Measurements from ENCODE around the gene SMARCC2. TPM values are rescaled to one million over a fixed set of nuclear protein-coding genes. Genes with fewer than 3 reads are reported as not detected.
"Not testable (repeated sequence)": the region's sequence is repeated elsewhere in the genome, so short reads cannot be mapped to it uniquely, and the experiment has no call there.

The SMARCC2 gene
- total RNA-seq, 3 donors from 2014 or later (not counting 1 experiment from before 2014, with no cell fraction given): 205 to 232 (median 210) TPM

GRCh38 chr12:56157201-56158028 lies 31.9 kb downstream of the SMARCC2 start:
- DNase-seq (peak; percentile 37 to 78), ATAC-seq (peak; percentile 22 to 24 (median 23))
- Mint-ChIP-seq H3K4me1 (peaks cover 44 to 65% of the 10 kb centered on the region in 2 donors), H3K27ac (peak overlapping the region; percentile 96 to 98), H3K27me3 (ENCODE audit: low read depth in 2 of 2) (no peaks in the 10 kb centered on the region), H3K4me3 (peak overlapping the region; percentile 96), H3K9me3 (no peaks in the 10 kb centered on the region), H3K36me3 (no peaks in the 10 kb centered on the region)
- WGBS (ENCODE audit: insufficient coverage): 11% methylated on average over 43 of the region's 45 CpGs
- Histone ChIP-seq H3K4me1 (ENCODE audit: control insufficient read depth, insufficient read depth, low read length) (peaks cover 48% of the 10 kb centered on the region), H3K27me3 (ENCODE audit: control insufficient read depth, insufficient read depth, low read length) (no peaks in the 10 kb centered on the region), H3K36me3 (ENCODE audit: control insufficient read depth, insufficient read depth, low read length) (peaks cover 30% of the 10 kb centered on the region), H3K27ac (ENCODE audit: low read length) (peak overlapping the region; percentile 95), H3K4me3 (ENCODE audit: low read length) (peak overlapping the region; percentile 62), H3K9me3 (ENCODE audit: control insufficient read depth, insufficient read depth, low read length) (no peaks in the 10 kb centered on the region)
- no peak for TF ChIP-seq CTCF (IDR thresholded peaks at IDR 0.05)
- intact Hi-C loops (cut with micrococcal nuclease): loop anchor here (1.0 to 10.0 kb wide), 2 partner anchors 39 to 113 kb away; partner anchors contain the start of genes RPS26 and ZC3H10

DNA sequence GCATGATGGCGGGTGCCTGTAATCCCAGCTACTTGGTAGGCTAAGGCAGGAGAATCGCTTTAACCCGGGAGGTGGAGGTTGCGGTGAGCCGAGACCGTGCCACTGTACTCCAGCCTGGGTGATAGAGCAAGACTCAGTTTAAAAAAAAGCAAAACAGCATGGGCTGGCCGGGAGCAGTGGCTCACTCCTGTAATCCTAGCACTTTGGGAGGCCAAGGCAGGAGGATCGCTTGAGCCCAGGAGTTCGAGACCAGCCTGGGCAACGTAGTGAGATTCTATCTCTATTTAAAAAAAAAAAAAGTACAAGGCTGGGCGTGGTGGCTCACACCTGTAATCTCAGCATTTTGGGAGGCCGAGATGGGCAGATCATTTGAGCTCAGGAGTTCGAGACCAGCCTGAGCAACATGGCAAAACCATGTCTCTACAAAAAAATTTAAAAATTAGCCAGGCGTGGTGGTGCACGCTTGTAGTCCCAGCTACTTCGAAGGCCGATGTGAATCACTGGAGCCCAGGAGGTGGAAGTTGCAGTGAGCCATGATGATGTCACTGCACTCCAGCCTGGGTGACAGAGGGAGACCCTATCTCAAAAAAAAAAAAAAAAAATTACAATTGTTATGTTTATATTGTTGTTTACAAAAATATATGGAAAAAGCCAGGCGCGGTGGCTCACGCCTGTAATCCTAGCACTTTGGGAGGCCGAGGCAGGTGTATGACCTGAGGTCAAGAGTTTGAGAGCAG lies 32.7 kb downstream of the SMARCC2 start:
- intact Hi-C loops (cut with micrococcal nuclease): loop anchor here (10.0 kb wide), 1 partner anchor 112 kb away; the partner anchor contains the start of gene RPS26
- 97% methylated on average over 21 of the region's 21 CpGs for WGBS (ENCODE audit: insufficient coverage)
- peaks cover 23% of the 10 kb centered on the region for H3K36me3 ChIP-seq (ENCODE audit: control insufficient read depth, insufficient read depth, low read length)

DNA sequence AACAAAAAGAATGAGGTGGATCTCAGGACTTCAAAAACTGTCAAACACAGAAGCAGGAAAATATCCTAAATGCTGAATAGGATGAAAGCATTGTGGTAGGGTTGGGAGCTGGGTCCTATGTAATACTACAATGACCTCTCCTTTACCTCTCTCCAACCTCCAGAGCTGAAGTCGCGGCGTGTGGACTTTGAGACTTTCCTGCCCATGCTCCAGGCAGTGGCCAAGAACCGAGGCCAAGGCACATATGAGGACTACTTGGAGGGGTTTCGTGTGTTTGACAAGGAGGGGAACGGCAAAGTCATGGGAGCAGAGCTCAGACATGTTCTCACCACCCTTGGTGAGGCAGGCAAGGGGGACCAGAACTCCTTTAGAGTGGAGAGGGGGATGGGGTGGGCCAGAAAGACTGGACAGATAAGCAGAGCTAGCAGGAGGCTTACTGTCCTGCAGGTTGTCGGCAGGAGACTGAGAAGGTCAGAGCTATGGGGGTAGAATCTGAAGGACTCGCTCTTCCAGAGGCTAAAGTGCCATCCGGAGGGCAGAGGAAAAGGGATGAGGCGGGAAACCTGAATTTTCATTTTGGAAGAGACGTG lies 33.9 kb downstream of the SMARCC2 start:
- WGBS (ENCODE audit: insufficient coverage): 96% methylated on average over 11 of the region's 11 CpGs
- intact Hi-C loops (cut with micrococcal nuclease): loop anchor here (10.0 kb wide), 1 partner anchor 111 kb away; the partner anchor contains the start of gene RPS26
- H3K36me3 Mint-ChIP-seq: no peaks in the 10 kb centered on the region
- H3K4me3 Mint-ChIP-seq: peak overlapping the region; percentile 55
- H3K27ac ChIP-seq (ENCODE audit: low read length): no peak overlapping the region
- no peak overlapping the region for H3K4me3 ChIP-seq (ENCODE audit: low read length)
- ATAC-seq (no peak), DNase-seq (no peak)
- H3K4me1 Mint-ChIP-seq: peaks cover 39 to 63% of the 10 kb centered on the region in 2 donors
- H3K27me3 Mint-ChIP-seq (ENCODE audit: low read depth in 2 of 2): no peaks in the 10 kb centered on the region
- H3K9me3 ChIP-seq (ENCODE audit: control insufficient read depth, insufficient read depth, low read length): no peaks in the 10 kb centered on the region
- no peaks in the 10 kb centered on the region for H3K27me3 ChIP-seq (ENCODE audit: control insufficient read depth, insufficient read depth, low read length)
- TF ChIP-seq CTCF (IDR thresholded peaks at IDR 0.05): no peak
- H3K9me3 Mint-ChIP-seq: no peaks in the 10 kb centered on the region
- H3K4me1 ChIP-seq (ENCODE audit: control insufficient read depth, insufficient read depth, low read length): peaks cover 45% of the 10 kb centered on the region
- peaks cover 10% of the 10 kb centered on the region for H3K36me3 ChIP-seq (ENCODE audit: control insufficient read depth, insufficient read depth, low read length)
- H3K27ac Mint-ChIP-seq: peak overlapping the region in 1 of 2 donors; percentile 12

More for the DNA sequence above, 32.7 kb downstream of the SMARCC2 start:
- Mint-ChIP-seq H3K27ac (peak overlapping the region; percentile 96 to 98), H3K4me3 (peak overlapping the region; percentile 96), H3K4me1 (peaks cover 46 to 65% of the 10 kb centered on the region in 2 donors)
- not testable (repeated sequence) for H3K27me3 ChIP-seq (ENCODE audit: control insufficient read depth, insufficient read depth, low read length); ATAC-seq; H3K9me3 Mint-ChIP-seq; H3K36me3 Mint-ChIP-seq; DNase-seq; H3K27me3 Mint-ChIP-seq (ENCODE audit: low read depth in 2 of 2); H3K9me3 ChIP-seq (ENCODE audit: control insufficient read depth, insufficient read depth, low read length)
- Histone ChIP-seq H3K4me1 (ENCODE audit: control insufficient read depth, insufficient read depth, low read length) (peaks cover 52% of the 10 kb centered on the region), H3K4me3 (ENCODE audit: low read length) (peak overlapping the region; percentile 62), H3K27ac (ENCODE audit: low read length) (peak overlapping the region; percentile 95)
